HUDEP-2 (cell line): ENCODE measurements around the gene VWF.
"Not testable (repeated sequence)": the region's sequence is repeated elsewhere in the genome, so short reads cannot be mapped to it uniquely, and the experiment has no call there.

Experiments
- DNase-seq, 76 experiments: peaks; one replicate each; lab custom pipeline; 2025; ENCODE audit not compliant: unreplicated experiment in 76 of 76; lab: John Stamatoyannopoulos, UW

The VWF gene

DNA sequence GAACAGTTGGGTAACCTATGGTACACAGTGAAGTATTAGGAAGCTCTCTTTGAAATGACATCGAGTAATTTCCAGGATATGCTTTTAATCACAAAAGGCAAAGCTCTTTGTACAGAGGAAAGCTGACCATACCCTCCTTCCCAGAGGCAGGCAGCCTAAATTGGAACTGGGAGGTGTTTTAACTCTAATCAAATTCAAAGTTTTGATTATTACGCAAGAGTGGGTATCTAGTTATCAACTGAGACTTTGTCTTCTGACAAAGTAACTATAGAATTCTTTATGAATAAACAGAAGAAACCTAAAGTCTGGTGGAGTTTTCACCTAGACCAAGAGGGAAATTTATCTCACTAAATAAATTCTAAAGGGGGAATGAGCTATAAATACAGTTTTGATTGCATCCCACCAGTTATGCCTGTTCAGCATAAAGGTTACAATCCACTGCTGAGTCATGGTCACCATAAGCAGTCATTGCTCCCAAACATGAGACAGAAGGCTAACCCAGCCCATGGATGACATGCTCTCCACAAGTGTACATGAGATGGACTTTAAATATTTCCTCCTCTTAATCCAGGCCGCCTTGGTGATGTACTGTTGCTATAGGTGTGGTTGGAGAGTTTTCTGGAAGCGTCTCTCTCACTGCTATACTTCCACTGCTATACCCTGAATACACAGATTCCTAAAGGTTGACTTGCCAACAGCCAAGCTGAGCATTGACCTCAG, 113.7 kb downstream of the VWF start:
- not testable (repeated sequence) for DNase-seq

DNA sequence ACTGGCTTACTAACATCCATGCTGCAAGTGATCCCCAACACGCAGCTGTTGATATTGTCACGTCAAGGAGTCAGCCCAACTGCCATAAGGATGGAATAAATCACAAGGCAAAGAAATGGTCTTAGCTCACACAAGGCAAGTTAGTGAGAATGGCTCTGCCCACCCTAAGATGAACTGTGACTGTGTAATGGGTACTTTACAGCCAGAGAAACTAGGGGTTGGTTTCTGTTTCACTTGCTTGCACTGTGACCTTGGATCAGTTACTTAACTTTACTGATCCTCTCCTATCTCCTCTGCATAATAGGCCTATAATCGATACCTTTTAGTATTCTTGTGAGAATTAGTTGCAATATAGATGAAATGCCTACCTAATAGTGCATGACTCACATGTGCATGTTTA, 127.2 kb downstream of the VWF start:
- no peak for DNase-seq

DNA sequence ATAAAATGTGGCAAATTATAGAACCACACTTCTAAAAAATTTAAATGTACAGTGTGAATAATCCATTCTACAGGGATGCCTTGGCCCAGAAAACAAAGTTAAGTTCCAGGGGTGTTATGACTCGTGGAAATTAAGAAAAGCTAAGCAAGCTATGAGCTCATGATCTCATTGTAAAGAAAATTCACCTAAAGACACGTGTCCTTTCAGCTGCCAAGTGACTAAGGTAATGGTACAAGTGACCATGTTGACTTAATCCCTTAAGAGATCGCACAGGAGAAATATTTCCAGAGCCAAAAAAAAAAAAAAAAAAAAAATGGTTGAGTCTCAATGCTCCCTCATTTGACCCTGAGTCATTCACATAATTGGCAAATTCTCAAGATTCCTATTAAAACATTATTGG, 128.0 kb downstream of the VWF start:
- DNase-seq = no peak

DNA sequence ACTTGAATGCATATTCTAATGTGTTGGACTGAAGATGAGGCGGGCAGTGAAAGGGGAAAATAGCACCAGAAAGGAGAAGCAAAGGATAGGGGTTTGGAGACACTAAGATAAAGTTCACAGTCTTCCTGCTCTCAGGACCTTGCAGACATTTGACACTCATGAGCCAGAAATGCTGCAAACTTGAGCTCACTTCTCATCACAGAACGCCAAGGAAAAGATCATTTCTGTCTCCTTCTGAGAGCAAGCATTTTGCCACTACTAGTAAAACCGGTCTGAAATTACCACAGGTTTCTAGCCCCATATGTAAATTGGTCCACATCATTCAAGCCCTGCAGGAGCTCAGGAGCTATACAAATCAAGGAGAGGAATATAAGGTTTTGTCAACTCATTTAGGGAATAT, 134.8 kb downstream of the VWF start:
- DNase-seq = no peak

DNA sequence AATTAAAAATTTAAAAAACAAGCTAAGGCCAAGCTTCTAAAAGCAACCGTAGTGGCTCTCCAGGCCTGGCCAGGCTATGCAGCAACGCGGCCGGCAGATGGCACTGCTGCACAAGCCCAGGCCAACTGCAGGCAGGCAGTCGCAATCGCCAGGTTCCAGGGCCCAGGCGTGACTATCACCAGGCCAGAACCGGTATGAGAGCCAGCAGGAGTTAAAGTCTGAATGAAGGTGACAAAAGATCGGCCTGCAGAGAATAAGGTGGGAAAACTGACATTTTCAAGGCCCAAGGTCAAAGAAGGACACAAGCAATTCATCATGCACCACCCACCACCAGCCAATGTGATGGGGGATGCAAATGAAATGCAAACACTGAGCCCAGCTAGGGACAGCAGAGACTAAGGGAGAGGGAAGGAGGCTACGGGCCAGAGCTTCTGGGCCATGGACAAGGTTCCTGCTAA, 135.8 kb downstream of the VWF start:
- DNase-seq = peak in 54 of 76 experiments; percentile 0 to 76 (median 39)

DNA sequence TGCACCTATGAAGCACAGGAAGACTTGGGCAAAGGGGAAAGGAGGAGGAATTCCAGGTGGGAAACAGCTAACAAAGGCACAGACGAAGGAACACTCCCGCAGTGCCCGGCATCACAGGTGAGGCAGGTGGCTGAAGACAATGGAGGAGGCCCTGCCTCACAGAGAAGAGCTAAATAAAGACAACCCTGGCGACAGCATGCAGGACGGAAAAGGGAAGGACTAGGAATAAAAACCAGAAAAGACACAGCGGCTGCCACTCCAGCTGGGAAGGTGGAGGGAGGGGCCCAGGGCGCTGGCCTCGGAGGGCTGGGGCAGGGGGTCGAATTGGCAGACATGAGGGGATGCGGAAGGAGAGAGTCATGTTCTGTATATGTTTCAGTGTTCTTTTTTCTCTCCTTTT, 136.4 kb downstream of the VWF start:
- no peak for DNase-seq

DNA sequence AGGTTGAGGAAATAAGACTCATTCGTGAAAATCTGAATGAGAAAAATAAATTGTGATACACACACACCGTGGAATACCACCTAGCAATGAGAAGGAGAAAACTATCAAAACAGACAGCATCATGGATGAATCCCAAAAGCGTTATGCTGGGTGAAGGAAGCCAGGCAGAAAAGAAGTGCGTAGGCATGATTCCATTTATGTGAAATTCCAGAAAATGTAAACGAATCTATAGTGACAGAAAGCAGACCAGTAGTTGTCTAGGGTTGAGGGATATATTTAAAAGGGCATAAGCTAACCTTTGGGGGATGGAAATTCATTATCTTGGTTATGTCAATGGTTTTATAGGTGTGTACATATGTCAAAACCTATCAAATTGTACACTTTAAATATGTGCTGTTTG, 136.9 kb downstream of the VWF start:
- no peak for DNase-seq

DNA sequence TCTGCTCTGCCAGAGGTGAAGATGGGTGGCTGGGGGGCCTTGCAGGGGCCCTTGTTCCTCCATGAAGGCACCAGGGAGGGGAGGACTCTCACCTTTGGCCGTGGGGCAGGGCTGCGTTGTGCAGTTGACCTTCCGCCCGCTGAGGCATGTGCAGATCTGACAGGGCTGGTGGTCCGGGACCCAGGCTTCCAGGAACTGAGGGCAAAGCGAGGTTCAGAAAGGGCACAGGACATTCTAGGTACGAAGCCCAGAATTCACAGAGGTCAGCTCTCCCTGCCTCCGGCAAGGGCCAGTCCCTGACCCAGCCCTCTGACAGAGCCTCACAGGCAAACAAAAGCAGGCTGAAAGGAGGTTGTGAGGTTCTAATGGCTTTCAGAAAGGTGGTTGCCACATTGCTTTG, 139.0 kb downstream of the VWF start:
- DNase-seq = no peak

DNA sequence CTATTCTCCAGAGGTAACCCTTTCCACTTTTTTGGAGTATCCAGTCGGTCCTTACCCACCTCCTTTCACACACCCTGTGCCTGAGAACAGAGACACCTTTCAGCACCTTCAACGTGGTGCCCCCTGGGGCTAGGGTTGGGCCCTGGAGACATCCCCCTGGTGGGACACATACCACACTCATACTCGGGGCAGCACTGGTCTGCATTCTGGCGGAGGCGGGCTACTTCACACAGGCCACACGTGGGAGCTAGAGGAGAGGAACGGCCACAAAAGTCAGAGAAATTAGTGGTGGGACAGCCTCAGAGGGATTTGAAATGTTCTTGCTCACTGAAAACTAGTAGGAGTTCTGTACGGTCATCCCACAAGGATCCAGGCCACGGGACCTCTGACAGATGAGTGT, 139.6 kb downstream of the VWF start:
- no peak for DNase-seq

DNA sequence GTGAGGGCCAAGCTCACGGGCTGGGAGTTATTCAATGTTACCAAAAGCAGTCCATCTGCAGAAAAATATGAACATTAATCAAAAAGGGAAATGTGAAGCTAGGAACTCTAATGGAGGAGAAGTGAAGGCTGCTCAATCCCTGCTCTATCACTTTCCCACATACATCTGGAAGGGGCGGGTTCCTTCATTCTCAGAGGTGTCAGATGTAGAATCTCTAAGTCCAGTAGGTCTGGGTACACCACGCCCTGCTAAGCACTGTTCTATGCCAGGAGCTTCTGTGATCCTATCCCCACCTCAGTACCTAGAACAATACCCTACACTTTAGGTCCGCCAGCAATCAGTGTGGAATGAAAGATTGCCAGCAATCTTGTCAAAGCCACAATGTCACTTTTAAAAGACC, 142.4 kb downstream of the VWF start:
- no peak for DNase-seq

DNA sequence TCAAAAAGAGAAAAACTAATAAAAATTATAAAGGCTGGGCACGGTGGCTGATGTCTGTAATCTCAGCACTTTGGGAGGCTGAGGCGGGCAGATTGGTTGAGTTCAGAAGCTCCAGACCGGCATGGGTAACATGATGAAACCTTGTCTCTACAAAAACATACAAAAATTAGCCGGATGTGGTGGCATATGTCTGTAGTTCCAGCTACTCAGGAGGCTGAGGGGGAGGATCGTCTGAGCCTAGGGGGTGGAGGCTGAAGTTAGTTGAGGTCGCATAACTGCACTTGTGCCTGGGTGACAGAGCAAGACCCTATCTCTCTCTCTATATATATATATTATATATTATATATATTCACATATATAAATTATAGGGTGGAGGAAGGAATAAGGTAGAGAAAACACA, 146.9 kb downstream of the VWF start:
- no peak for DNase-seq

DNA sequence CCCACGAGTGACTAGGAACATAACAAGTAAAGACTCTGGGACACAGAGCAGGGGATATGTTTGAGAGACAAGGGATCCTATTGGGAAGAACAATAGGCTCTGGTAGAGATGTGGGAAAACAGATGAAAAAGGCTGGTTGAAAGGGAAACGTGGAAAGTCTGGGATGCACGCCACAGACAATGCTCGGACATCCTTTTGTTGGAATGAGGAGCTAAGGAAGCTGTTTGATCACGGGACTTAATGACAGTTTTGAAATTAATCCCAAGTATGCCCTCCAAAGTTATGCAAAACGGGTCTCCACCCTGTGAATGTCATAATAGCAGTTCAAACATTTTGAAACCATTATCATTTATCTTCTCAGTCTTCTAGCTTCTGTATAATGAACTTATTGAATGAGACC, 147.8 kb downstream of the VWF start:
- no peak for DNase-seq

DNA sequence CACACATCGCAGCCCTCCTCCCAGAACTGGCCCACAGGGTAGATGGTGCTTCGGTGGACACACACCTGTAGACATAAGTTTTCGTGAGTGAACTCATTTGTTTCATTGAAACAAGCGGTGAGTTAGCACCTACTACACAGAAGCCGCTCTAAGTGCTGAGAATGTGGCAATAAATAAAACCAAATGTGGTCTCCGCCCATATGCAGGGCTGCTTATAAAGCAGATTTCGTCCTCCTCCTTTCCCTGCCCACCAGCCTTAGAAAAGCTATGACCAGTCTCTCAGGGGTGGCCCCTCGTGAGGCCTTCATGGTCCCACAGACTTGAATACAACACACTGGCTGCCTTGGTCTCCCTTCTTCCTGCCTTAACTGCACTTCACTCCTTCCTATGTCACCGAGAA, 148.3 kb downstream of the VWF start:
- DNase-seq = no peak

DNA sequence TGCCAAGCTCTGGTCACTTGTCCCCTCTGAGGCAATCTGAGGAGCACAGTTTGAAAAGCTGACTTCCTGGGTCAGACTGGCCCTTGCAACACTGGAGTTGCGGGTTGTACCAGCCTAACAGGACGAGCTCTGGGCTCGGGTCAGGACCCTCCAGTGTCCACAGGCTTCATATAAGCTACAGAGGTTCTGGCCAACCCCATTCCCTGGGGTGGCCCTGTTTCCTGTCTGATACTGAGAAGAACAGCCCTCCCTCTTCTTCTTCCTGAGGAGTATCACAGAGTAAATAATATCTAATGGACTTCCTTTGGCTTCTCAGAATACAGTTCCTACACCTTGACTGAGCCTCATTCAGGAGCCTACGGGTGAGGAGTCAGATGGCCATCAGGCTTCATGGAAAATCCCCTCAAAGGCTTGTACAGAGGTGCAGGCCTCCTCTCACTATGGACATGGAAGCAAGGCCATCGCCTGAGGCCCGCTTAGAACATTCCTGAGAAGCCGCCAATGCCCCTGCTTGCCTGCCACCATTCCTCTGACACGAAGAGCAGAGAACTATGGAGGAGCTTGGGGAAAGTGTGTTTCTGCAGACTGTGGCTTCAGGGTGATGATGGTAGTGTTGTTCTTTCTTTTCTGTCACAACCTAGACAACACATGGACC, 150.9 kb downstream of the VWF start:
- DNase-seq = no peak

DNA sequence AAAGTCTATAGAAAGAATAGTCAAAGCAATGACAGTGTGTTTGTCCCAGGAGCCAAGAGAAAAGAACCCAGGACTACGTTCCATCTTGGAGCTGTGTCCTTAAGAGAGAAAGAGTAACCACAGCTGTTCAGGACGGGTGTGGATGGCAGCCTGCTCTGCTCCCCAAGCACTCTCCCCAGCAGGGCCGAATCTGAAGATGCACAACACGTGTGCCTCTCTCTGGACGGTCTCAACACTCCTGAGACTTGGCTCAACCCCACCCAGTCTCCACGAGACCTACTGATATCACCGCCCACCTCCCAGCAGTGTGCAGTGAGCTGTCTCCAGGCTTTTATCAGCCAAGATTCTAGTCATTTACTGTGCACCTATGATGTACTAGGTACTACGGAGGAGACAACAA, 152.1 kb downstream of the VWF start:
- no peak for DNase-seq

DNA sequence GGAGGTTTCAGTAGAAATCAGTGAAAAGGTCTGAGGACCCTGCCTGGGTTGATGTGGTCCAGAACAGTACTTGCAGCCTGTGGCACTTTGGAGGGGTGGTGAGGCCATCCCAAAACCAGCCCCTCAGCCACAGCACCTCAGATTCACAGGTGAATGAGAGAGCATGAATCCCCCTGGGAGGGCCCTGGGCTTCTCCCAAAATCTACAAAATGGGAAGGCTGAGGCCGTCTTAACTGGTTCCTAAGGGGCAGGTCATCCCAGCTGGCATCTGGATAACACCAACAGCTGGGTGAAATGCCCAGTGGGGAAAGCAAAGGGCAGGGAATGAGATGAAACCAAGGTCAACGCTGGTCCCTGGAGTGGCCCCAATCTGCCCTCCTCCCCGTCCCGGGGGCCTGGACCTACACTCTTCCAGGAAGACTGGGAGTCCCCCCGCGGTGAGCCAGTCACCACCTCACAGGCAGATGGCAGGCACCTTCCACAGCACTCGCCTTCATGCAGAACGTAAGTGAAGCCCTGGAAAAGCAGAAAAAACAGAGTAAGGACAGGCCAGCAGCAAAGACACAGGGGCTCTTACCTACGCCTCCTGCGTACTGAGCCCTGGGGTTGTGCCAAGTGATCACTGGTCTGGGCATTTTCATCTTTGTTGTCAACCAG, 153.1 kb downstream of the VWF start:
- no peak for DNase-seq

DNA sequence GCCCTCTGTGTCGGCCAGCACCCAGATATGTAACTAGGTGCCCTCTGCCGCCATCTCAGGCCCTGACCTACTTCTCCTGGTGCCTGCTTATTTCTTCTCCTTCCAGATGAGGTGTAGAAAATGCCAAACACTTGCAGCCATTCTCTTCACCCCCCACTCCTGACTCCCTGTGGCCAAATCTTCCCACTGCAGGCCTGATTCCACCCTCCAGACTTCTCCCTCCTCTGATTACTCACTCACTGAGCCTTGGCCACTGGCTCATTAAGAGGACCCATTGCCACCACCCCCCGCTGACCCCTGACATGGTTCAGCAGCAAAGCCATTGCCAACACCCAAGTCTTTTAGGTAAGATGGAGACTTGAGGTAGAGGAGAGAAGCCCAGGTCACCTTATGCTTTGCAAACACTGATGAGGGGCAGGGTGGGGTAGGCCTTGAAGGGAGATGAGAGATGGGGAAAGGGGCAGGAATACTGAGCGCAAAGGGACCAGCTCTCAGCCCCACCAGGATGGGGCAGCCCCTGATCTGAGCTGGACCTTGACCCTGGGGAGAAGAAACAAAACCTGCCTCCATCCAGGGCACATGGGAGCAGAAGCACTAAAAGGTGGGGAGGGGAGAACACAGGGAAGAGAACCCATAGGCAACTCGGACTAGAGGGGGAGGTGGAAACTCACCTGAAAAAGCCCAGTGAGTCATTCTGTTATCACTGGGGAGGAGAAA, 154.3 kb downstream of the VWF start:
- DNase-seq = no peak

DNA sequence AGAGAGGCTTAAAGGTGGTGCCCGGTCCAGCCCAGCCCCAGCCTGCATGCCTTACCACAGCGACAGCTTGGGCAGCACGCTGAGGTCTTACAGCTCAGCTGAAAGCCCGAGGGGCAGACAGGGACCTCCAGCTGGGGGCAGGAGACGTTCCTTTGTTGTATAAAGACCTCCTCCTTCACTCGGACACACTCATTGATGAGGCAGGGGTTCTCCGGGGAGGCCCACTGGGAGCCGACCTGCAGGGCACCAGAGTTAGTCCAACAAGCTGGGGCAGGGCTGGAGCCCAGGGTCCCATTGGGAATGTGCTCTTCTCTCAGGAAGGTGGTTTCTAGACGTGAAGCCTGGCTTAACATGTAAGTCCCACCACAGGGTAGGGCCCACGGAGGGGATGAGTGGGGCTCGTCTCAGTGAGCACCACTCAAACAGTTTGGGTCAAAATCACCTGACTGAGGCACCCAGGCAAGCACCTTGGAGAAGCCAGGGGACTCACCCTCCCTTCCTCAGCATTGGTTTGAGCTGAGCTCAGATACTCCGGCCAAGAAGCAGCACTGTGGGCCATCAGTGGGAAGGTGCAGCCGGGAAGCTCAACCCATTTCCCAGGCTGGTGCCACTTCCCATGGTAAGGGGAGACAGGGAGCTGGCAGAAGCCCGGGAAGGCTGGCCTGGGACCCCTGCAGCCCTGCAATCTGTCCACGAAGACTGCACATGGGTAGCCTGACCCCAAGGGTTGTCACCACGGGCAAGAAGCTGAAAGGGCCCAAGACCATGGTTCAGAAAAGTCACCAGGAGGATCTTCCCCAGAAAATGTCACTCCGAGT, 155.1 kb downstream of the VWF start:
- no peak for DNase-seq

DNA sequence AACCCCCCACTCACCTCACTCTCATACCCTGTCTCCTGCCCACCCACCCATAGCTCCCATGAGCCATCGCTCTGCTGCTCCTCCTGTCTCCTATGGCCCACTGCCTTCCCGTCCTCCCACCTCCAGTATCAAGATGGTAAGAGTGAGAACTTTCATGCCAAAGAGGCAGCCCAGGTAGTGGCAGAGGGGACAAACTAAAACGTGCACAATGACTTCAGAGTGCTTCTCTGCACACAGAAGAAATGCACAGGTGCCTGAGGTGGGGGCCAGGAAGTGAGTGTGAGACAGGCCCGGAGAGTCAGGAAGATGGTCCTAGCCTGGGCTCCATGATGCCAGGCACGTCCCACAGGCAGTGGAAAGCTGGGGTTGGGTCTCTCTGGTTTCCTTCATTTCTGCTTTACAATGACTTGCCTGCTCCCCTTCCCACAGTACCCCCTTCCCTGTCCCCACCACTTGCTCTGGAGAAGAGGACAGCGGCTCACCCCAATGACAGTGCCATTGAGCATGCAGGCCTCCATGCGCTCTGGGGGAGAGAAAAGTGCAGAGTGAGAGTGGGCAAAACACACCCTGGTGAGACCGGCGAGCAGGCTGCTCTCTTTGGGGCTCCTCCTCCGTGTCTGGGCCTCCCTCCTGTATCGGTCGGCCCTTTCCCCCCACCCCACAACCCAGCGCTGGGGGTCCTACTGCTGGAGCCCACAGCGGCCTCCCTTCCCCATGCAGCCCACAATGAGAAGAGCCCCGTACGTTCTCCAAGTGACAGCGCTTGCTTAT, 156.6 kb downstream of the VWF start:
- no peak for DNase-seq
